Mononuclear cell (primary cell): ENCODE measurements around the gene NDEL1. TPM values are rescaled to one million over a fixed set of nuclear protein-coding genes. Genes with fewer than 3 reads are reported as not detected.
"Not testable (repeated sequence)": the region's sequence is repeated elsewhere in the genome, so short reads cannot be mapped to it uniquely, and the experiment has no call there.

Experiments used
- H3K27me3 ChIP-seq: 2 replicates; pipeline ENCODE4 v1.6.0; 2011; ENCODE audit warnings: low read length, control low read depth; ENCODE audit not compliant: insufficient read depth
- H3K4me1 ChIP-seq: 2 replicates; pipeline ENCODE4 v1.5.1; 2011; ENCODE audit warnings: mild to moderate bottlenecking, low read length, control low read depth; ENCODE audit not compliant: insufficient read depth
- H3K4me3 ChIP-seq: 2 replicates; pipeline ENCODE4 v1.5.1; 2011; ENCODE audit warnings: mild to moderate bottlenecking, low read length, moderate library complexity
- H3K9me3 ChIP-seq: 2 replicates; pipeline ENCODE4 v1.5.1; 2011; ENCODE audit warnings: low read depth, mild to moderate bottlenecking, control low read depth, low read length
- total RNA-seq: library from RNA; depleted of rRNA; stranded (reverse); fragments of >200 nt; gene quantifications from one replicate; pipeline ENCODE4 v1.2.3, GENCODE V29; 2012

NDEL1 gene, protein sequence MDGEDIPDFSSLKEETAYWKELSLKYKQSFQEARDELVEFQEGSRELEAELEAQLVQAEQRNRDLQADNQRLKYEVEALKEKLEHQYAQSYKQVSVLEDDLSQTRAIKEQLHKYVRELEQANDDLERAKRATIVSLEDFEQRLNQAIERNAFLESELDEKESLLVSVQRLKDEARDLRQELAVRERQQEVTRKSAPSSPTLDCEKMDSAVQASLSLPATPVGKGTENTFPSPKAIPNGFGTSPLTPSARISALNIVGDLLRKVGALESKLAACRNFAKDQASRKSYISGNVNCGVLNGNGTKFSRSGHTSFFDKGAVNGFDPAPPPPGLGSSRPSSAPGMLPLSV
- total RNA-seq: 156 TPM

DNA sequence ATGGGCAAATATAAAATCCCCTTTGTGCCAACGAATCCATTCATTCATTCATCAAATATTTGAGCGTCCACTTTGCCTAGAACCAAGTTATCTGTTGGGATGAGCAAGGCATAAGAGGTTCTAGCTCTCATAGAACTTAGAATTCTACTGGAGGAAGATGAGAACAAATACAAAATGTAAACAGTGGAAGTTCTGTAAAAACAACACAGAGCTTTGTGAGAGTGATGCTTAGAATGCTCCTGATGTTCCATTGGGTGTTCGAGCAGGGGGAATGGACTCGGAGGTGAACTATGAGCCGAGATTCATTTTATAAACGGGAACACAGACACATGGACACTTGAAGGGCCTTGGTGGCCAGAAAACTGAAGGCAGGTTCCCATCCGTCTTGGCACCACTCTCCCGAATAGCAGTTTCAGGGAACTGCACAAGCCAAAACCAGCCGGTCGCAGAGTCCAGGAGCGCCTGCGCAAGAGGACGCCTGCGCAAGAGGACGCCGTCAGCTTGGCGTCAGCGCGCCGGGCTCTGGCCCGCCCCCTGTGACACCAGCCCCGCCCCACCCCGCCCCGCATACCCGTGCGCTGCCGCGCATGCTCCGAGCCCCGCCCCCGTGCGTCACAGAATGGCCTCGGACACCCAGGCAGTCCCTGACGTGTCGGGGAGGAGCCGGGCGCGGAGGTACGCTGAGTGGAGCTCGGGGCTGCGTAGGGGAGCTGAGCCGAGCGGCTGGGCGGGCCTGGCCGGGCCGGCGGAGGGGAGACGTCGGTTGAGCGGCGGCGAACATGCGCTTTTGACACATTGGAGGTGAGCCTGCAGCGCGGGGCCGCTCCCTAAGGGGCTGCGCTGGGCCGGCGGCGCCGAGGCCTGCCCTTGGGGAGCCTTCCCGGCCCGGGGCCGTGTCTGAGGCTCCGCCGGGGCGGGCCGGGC, at the start of gene NDEL1:
TSS of gene NDEL1 (plus strand) at position 640 of the 924 bp plus-strand sequence. CDS start 8,388 bp downstream, outside the sequence.
- H3K27me3 ChIP-seq: no peaks in the 10 kb centered on the region

GRCh38 chr17:8386841-8387240, 48.8 kb upstream of the NDEL1 start:
- no peak overlapping the region for H3K4me3 ChIP-seq
- H3K27me3 ChIP-seq: no peaks in the 10 kb centered on the region
- no peaks in the 10 kb centered on the region for H3K9me3 ChIP-seq
- peaks cover 28% of the 10 kb centered on the region for H3K4me1 ChIP-seq

More for the DNA sequence above, at the start of gene NDEL1:
- Histone ChIP-seq H3K4me1 (peaks cover 25% of the 10 kb centered on the region), H3K9me3 (no peaks in the 10 kb centered on the region), H3K4me3 (peak within 1 kb of the TSS; percentile 98)

- no peaks in the 10 kb centered on the region for H3K9me3 ChIP-seq
- H3K27me3 ChIP-seq: no peaks in the 10 kb centered on the region
- peaks cover 22% of the 10 kb centered on the region for H3K4me1 ChIP-seq
- H3K4me3 ChIP-seq: no peak overlapping the region
Measured at GRCh38 chr17:8387914-8388651, 47.6 kb upstream of the NDEL1 start.

DNA sequence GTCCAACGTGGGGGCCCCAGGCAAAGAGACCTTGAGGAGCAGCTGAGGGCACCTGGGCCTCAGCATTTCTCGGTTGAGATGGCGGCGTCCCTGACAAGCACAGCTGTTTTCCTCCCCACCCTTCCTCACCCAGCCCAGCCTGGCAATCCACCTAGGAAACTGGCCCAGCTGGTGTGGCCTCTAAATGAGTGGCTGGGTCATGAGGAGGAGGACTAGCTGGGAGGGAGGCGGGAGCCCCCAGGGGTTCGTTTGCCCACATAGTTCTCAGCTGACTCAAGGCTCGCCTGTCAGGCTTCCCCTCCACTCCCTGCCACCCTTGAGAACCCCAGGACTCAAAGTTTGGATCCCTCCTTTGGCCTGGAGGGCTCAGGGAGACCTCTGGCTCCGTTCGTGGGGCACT, 44.0 kb upstream of the NDEL1 start:
- Histone ChIP-seq H3K4me3 (no peak overlapping the region), H3K27me3 (no peaks in the 10 kb centered on the region), H3K4me1 (peaks cover 15% of the 10 kb centered on the region), H3K9me3 (no peaks in the 10 kb centered on the region)

DNA sequence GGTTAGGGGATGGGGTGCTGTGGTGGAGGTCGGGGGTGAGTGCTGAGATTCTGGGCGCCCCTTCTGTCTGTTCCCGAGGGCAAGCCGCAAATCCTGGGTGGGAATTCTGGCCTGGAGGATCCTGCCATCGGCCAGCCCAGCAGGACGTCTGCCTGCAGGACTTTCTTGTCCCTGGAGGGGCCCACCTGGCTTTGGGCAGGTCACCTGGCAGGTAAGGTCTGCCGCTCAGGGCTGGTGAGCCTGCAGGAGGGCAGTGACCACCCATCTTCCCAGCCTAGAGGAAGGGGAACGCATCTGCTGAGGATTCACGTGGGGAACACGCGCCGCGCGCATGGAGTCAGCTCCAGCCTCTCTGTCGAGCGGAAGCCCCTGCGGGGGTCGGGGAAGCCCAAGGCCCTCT, 43.4 kb upstream of the NDEL1 start:
- Histone ChIP-seq H3K9me3 (no peaks in the 10 kb centered on the region), H3K4me1 (peaks cover 15% of the 10 kb centered on the region), H3K4me3 (no peak overlapping the region), H3K27me3 (no peaks in the 10 kb centered on the region)

GRCh38 chr17:8392674-8393469, 42.8 kb upstream of the NDEL1 start:
- no peaks in the 10 kb centered on the region for H3K9me3 ChIP-seq
- H3K27me3 ChIP-seq: no peaks in the 10 kb centered on the region
- no peak overlapping the region for H3K4me3 ChIP-seq
- peaks cover 15% of the 10 kb centered on the region for H3K4me1 ChIP-seq

- Histone ChIP-seq H3K4me3 (no peak overlapping the region), H3K4me1 (peaks cover 15% of the 10 kb centered on the region), H3K9me3 (no peaks in the 10 kb centered on the region), H3K27me3 (peaks cover 4% of the 10 kb centered on the region)
Measured at GRCh38 chr17:8393470-8394231, 42.0 kb upstream of the NDEL1 start.

DNA sequence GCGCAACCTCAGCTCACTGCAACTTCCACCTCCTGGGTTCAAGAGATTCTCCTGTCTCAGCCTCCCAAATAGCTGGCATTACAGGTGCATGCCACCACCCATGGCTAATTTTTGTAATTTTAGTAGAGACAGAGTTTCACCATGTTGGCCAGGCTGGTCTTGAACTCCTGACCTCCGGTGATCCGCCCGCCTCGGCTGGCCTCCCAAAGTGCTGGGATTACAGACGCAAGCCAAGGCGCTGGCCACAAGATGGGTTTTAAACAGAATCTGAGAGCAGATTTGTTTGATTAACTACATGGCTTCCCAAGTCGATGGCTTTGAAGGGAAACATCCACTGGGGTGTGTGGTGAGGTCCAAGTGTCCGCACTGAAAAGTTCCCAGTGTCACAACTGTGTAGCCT, 41.2 kb upstream of the NDEL1 start:
- not testable (repeated sequence) for H3K4me3 ChIP-seq, H3K9me3 ChIP-seq, H3K27me3 ChIP-seq
- peaks cover 15% of the 10 kb centered on the region for H3K4me1 ChIP-seq

GRCh38 chr17:8397636-8398035, 38.0 kb upstream of the NDEL1 start, which contains the start of gene RNF222:
RNF222 (minus strand) TSS chr17:8397827; CDS start chr17:8393461, 4,366 bp downstream.
- H3K4me3 ChIP-seq: no peak within 1 kb of the TSS
- peaks cover 15% of the 10 kb centered on the region for H3K4me1 ChIP-seq
- H3K9me3 ChIP-seq: no peaks in the 10 kb centered on the region
- peaks cover 9% of the 10 kb centered on the region for H3K27me3 ChIP-seq

DNA sequence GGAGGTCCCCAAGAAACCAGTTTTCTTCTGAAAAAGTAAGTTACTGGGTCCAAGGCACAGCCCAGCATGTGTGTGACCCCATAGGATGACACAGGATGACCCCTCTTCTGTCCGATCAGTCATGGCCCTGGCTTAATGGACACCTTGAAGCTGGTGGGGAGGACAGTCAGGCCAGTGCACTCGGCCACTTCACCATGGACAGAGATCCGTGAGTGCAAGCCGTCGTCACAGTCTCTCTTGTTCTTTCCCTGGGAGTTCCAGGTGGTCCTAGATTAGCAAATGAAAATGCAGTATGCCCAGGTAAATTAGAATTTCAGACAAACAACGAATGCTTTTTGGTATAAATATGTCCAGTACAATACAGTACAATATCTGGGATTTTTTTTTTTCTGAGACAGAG, 36.7 kb upstream of the NDEL1 start:
- Histone ChIP-seq H3K4me3 (no peak overlapping the region), H3K4me1 (peaks cover 6% of the 10 kb centered on the region), H3K27me3 (peaks cover 9% of the 10 kb centered on the region), H3K9me3 (no peaks in the 10 kb centered on the region)

DNA sequence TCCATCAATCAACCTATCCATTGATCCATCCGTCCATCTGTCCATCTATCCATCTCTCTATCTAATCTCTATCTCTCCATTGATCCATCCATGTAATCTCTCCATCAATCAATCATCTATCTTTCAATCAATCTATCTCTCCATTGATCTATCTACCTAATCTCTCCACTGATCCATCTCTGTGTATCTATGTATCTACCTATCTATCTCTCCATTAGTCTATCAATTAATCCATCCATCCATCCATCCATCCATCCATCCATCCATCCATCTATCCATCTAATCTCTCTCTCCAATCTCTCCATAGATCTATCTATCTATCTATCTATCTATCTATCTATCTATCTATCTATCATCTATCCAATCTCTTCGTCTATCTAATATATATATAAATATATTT, 34.6 kb upstream of the NDEL1 start:
- Histone ChIP-seq H3K9me3 (no peaks in the 10 kb centered on the region), H3K4me3 (no peak overlapping the region), H3K4me1 (no peaks in the 10 kb centered on the region), H3K27me3 (peaks cover 9% of the 10 kb centered on the region)

GRCh38 chr17:8402921-8403536, 32.7 kb upstream of the NDEL1 start:
- H3K27me3 ChIP-seq: peaks cover 7% of the 10 kb centered on the region
- H3K9me3 ChIP-seq: no peaks in the 10 kb centered on the region
- H3K4me1 ChIP-seq: no peaks in the 10 kb centered on the region
- no peak overlapping the region for H3K4me3 ChIP-seq

DNA sequence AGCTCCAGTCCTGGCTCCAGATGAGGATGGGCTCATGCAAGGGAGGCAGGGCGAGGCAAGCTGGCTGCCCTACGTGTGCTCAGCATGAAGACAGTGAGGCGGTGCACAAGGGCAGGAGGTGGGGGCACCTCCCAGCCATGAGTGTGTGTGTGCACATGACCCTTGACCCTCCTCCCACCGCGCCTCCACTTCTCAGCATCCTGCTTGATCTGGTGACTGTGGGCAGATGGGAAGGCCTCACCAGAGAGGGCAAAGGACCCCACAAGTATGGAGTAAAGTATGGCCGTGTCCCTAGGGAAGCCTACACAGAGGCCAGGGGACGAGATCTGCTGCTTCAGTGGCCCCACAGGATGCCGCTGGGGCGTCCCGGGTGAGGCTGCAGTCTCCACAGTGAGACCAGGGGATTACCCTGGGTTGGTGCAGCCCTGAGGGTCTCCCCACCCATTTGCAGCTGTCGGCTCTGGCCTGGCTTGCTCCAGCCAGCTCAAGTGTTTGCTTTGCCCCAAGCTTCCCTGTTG, 30.1 kb upstream of the NDEL1 start:
- H3K27me3 ChIP-seq: peaks cover 4% of the 10 kb centered on the region
- no peaks in the 10 kb centered on the region for H3K9me3 ChIP-seq
- no peak overlapping the region for H3K4me3 ChIP-seq
- H3K4me1 ChIP-seq: peaks cover 6% of the 10 kb centered on the region
